Measurements from ENCODE around the gene THAP4.

Gene THAP4

GRCh38 chr2:241542278-241542605 lies 94.7 kb downstream of the THAP4 start:
- no peak overlapping the region for H3K4me3 ChIP-seq (replicated peaks; ENCODE audit: low read depth, low read length)
- no peak for TF ChIP-seq CTCF (IDR thresholded peaks at IDR 0.05; ENCODE audit: low read length, missing control alignments)
- DNase-seq (ENCODE audit: low read depth): no peak

DNA sequence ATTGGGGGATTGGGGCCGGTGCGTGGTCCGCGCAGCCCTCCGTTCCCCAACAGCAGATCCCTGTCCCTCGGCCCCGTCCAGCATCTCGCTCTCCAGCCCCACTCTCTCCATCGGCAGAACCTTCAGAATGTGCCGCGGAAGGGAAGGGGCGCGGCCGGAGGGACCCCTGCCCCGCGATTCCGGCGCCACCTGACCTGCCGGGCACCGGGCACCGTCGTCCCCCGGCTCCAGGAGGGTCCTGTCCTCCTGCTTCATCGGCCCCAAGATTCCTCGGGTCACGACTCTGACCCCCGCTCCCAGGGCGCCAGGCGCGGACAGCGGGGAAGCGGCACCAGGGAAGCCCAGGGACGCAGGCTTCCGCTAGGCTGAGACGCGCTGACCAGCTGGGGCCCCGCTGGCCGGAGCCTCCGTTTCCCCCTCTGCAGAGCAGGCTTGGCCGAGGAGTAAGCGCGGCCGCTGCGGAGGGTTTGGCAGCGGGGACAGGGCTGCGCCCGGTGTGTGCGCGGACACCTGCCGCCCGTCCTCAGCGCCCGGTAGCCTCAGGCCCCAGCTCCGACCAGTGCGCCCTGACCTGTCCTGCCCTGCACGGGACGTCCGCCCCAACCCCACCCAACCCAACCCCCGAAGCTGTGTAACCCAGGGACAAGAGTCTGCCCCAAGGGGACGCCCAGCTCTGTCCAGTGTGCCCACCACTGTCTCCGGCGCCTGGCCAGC lies 95.2 kb downstream of the THAP4 start:
- peak overlapping the region; percentile 38 for H3K4me3 ChIP-seq (replicated peaks; ENCODE audit: low read depth, low read length)
- no peak for DNase-seq (ENCODE audit: low read depth)
- no peak for TF ChIP-seq CTCF (IDR thresholded peaks at IDR 0.05; ENCODE audit: low read length, missing control alignments)

GRCh38 chr2:241540771-241541561 lies 96.0 kb downstream of the THAP4 start:
- peak; percentile 61 for DNase-seq (ENCODE audit: low read depth)
- H3K4me3 ChIP-seq (replicated peaks; ENCODE audit: low read depth, low read length): peak overlapping the region; percentile 47
- TF ChIP-seq CTCF (IDR thresholded peaks at IDR 0.05; ENCODE audit: low read length, missing control alignments): no peak

DNA sequence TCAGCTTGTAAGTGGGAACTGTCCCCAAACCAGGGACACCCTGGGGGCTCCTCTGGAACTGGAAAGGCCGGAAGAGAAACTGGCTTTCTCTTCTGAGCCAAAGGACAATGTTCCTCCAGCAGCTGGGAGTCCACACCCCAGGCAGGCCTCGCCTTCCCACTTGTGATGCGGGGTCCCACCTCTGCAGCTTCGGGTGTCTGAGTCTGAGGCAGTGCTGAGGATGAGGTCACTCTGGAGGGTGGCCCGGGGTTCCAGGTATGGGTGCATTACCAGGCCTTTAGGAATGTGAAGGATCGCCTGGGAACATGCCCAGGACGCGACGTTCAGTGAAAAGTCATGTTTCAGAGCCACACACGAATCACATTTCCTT lies 96.6 kb downstream of the THAP4 start:
- no peak for DNase-seq (ENCODE audit: low read depth)
- peak overlapping the region; percentile 47 for H3K4me3 ChIP-seq (replicated peaks; ENCODE audit: low read depth, low read length)
- no peak for TF ChIP-seq CTCF (IDR thresholded peaks at IDR 0.05; ENCODE audit: low read length, missing control alignments)

GRCh38 chr2:241539616-241540374 lies 97.2 kb downstream of the THAP4 start:
- no peak overlapping the region for H3K4me3 ChIP-seq (replicated peaks; ENCODE audit: low read depth, low read length)
- no peak for TF ChIP-seq CTCF (IDR thresholded peaks at IDR 0.05; ENCODE audit: low read length, missing control alignments)
- no peak for DNase-seq (ENCODE audit: low read depth)

GRCh38 chr2:241538838-241539615 lies 97.9 kb downstream of the THAP4 start:
- DNase-seq (ENCODE audit: low read depth): no peak

More at GRCh38 chr2:241538838-241539615, 97.9 kb downstream of the THAP4 start:
- no peak overlapping the region for H3K4me3 ChIP-seq (replicated peaks; ENCODE audit: low read depth, low read length)
- no peak for TF ChIP-seq CTCF (IDR thresholded peaks at IDR 0.05; ENCODE audit: low read length, missing control alignments)

All from fibroblast of pulmonary artery (primary cell).